ENCODE measurements around the gene CCR5AS.

DNA sequence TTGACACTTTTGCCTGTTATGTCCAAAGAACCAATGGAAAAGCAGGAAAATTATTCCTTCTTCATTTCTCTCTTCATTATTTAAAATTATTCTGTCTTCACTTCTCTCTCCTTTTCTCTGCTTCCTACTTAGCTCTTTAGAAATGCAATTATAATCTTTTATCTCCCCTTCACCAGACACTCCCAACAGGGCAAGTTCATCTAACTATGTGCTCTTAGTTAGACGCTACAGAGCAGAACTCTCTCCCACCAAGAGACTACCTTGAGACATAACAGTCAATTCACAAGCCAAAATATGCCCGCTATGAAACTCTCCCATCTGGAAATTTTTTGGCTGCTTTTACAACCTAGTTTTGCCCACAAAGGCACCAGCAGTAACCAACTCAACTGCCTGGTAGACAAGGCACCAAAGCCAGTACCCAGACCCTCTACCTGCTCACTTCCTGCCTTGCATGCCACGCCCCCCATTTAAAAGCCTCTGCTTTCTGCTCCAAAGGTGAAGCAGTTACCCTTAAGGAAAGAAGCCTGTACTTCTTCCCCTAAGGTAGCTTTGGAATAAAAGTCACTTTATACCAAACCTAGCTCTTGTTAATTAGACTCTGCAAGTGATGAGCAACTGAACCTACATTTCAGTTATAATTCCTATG lies 28.3 kb upstream of the CCR5AS start:
- TF ChIP-seq, protein P1, sequence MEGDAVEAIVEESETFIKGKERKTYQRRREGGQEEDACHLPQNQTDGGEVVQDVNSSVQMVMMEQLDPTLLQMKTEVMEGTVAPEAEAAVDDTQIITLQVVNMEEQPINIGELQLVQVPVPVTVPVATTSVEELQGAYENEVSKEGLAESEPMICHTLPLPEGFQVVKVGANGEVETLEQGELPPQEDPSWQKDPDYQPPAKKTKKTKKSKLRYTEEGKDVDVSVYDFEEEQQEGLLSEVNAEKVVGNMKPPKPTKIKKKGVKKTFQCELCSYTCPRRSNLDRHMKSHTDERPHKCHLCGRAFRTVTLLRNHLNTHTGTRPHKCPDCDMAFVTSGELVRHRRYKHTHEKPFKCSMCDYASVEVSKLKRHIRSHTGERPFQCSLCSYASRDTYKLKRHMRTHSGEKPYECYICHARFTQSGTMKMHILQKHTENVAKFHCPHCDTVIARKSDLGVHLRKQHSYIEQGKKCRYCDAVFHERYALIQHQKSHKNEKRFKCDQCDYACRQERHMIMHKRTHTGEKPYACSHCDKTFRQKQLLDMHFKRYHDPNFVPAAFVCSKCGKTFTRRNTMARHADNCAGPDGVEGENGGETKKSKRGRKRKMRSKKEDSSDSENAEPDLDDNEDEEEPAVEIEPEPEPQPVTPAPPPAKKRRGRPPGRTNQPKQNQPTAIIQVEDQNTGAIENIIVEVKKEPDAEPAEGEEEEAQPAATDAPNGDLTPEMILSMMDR (IDR thresholded peaks at IDR 0.05), result no peak
- no peak for TF ChIP-seq POLR2A (IDR thresholded peaks at IDR 0.05)

Data from uterus (tissue), 2 donors.